ENCODE results near the gene DDX53. TPM values are rescaled to one million over a fixed set of nuclear protein-coding genes. Genes with fewer than 3 reads are reported as not detected.

DDX53 gene
- total RNA-seq, 4 donors from 2014 or later: not detected

- Histone ChIP-seq H3K4me3 (no peak overlapping the region), H3K9me3 (no peaks in the 10 kb centered on the region), H3K27me3 (no peaks in the 10 kb centered on the region), H3K36me3 (no peaks in the 10 kb centered on the region), H3K4me1 (peaks cover 0 to 2% (median 0%) of the 10 kb centered on the region in 4 donors), H3K27ac (no peak overlapping the region)
- in situ Hi-C loops (cut with MboI; ENCODE audit: low pct_ligation_motif_present in 1 of 4, low pct_unique_long_range_greater_than_20kb in 1 of 4, low sequenced_read_pairs in 3 of 4): no loop called here
- DNase-seq: no peak
- no peak for TF ChIP-seq POLR2A (IDR thresholded peaks at IDR 0.05)
- TF ChIP-seq EP300 (IDR thresholded peaks at IDR 0.05; ENCODE audit: low read depth): no peak
- no peak for TF ChIP-seq CTCF (IDR thresholded peaks at IDR 0.05)
- TF ChIP-seq POLR2AphosphoS5 (IDR thresholded peaks at IDR 0.05): no peak
- intact Hi-C loops (cut with DNase I; ENCODE audit: low total_unique reads): no loop called here
- WGBS, 2 donors (ENCODE audit: low coverage in 1 of 2): 100% methylated on average over 1 of the region's 1 CpG; no CpG with 5 or more reads in 1 of the 2 donors
Observed at GRCh38 chrX:23012636-23013035, 12.9 kb downstream of the DDX53 start.

- Histone ChIP-seq H3K27ac (no peak overlapping the region), H3K36me3 (no peaks in the 10 kb centered on the region), H3K9me3 (no peaks in the 10 kb centered on the region), H3K4me1 (peaks cover 0 to 2% (median 0%) of the 10 kb centered on the region in 4 donors), H3K27me3 (no peaks in the 10 kb centered on the region), H3K4me3 (no peak overlapping the region)
- in situ Hi-C loops (cut with MboI; ENCODE audit: low pct_ligation_motif_present in 1 of 4, low pct_unique_long_range_greater_than_20kb in 1 of 4, low sequenced_read_pairs in 3 of 4) (no loop called here), intact Hi-C loops (cut with DNase I; ENCODE audit: low total_unique reads) (no loop called here)
- 68% methylated on average over 2 of the region's 2 CpGs; no CpG with 5 or more reads in 1 of the 2 donors for WGBS, 2 donors (ENCODE audit: low coverage in 1 of 2)
- TF ChIP-seq POLR2A (IDR thresholded peaks at IDR 0.05) (no peak), CTCF (IDR thresholded peaks at IDR 0.05) (no peak), POLR2AphosphoS5 (IDR thresholded peaks at IDR 0.05) (no peak), EP300 (IDR thresholded peaks at IDR 0.05; ENCODE audit: low read depth) (no peak)
- no peak for DNase-seq
Observed at GRCh38 chrX:23013366-23013765, 13.6 kb downstream of the DDX53 start.

GRCh38 chrX:23031600-23031999 is 31.8 kb downstream of the DDX53 start:
- Histone ChIP-seq H3K27me3 (no peaks in the 10 kb centered on the region), H3K4me1 (no peaks in the 10 kb centered on the region), H3K27ac (no peak overlapping the region), H3K9me3 (no peaks in the 10 kb centered on the region), H3K36me3 (no peaks in the 10 kb centered on the region), H3K4me3 (no peak overlapping the region)
- 42 to 52% methylated on average over 2 to 3 of the region's 3 CpGs for WGBS, 2 donors (ENCODE audit: low coverage in 1 of 2)
- in situ Hi-C loops (cut with MboI; ENCODE audit: low pct_ligation_motif_present in 1 of 4, low pct_unique_long_range_greater_than_20kb in 1 of 4, low sequenced_read_pairs in 3 of 4) (no loop called here), intact Hi-C loops (cut with DNase I; ENCODE audit: low total_unique reads) (no loop called here)
- DNase-seq: no peak
- TF ChIP-seq EP300 (IDR thresholded peaks at IDR 0.05; ENCODE audit: low read depth) (no peak), POLR2A (IDR thresholded peaks at IDR 0.05) (no peak)

- no peaks in the 10 kb centered on the region for H3K27me3 ChIP-seq
- no peak for TF ChIP-seq POLR2A (IDR thresholded peaks at IDR 0.05)
- no peak for TF ChIP-seq EP300 (IDR thresholded peaks at IDR 0.05; ENCODE audit: low read depth)
- no peak for TF ChIP-seq CTCF (IDR thresholded peaks at IDR 0.05)
- no peak for TF ChIP-seq POLR2AphosphoS5 (IDR thresholded peaks at IDR 0.05)
- H3K4me3 ChIP-seq: no peak overlapping the region
- no peaks in the 10 kb centered on the region for H3K4me1 ChIP-seq
- 89% methylated on average over 3 of the region's 3 CpGs; no CpG with 5 or more reads in 1 of the 2 donors for WGBS, 2 donors (ENCODE audit: low coverage in 1 of 2)
- no peak overlapping the region for H3K27ac ChIP-seq
- no peak for DNase-seq
- no peaks in the 10 kb centered on the region for H3K36me3 ChIP-seq
- intact Hi-C loops (cut with DNase I; ENCODE audit: low total_unique reads): no loop called here
- H3K9me3 ChIP-seq: no peaks in the 10 kb centered on the region
- in situ Hi-C loops (cut with MboI; ENCODE audit: low pct_ligation_motif_present in 1 of 4, low pct_unique_long_range_greater_than_20kb in 1 of 4, low sequenced_read_pairs in 3 of 4): no loop called here
Observed at GRCh38 chrX:23035493-23035892, 35.7 kb downstream of the DDX53 start.

GRCh38 chrX:23046443-23046842 is 46.7 kb downstream of the DDX53 start:
- no peaks in the 10 kb centered on the region for H3K36me3 ChIP-seq
- no peaks in the 10 kb centered on the region for H3K27me3 ChIP-seq
- H3K27ac ChIP-seq: no peak overlapping the region
- no peak overlapping the region for H3K4me3 ChIP-seq
- in situ Hi-C loops (cut with MboI; ENCODE audit: low pct_ligation_motif_present in 1 of 4, low pct_unique_long_range_greater_than_20kb in 1 of 4, low sequenced_read_pairs in 3 of 4) (no loop called here), intact Hi-C loops (cut with DNase I; ENCODE audit: low total_unique reads) (no loop called here)
- H3K4me1 ChIP-seq: no peaks in the 10 kb centered on the region
- H3K9me3 ChIP-seq: no peaks in the 10 kb centered on the region
- 77 to 100% methylated on average over 1 to 2 of the region's 2 CpGs for WGBS, 2 donors (ENCODE audit: low coverage in 1 of 2)
- TF ChIP-seq CTCF (IDR thresholded peaks at IDR 0.05) (no peak), POLR2AphosphoS5 (IDR thresholded peaks at IDR 0.05) (no peak), POLR2A (IDR thresholded peaks at IDR 0.05) (no peak), EP300 (IDR thresholded peaks at IDR 0.05; ENCODE audit: low read depth) (no peak)
- DNase-seq: no peak

Measured in transverse colon (tissue), 4 donors.